GM12874 (cell line): ENCODE results near the gene HOXC11.

Experiments used
- CTCF ChIP-seq: IDR thresholded peaks from 2 replicates; pipeline ENCODE4 v1.5.1; 2011; ENCODE audit warnings: low read depth, mild to moderate bottlenecking, control low read depth, low read length, moderate library complexity; ENCODE audit not compliant: insufficient read depth

HOXC11 gene

GRCh38 chr12:53931844-53932581, 40.9 kb upstream of the HOXC11 start:
- no peak for TF ChIP-seq CTCF

GRCh38 chr12:53932915-53933314, 40.0 kb upstream of the HOXC11 start:
- TF ChIP-seq CTCF: no peak

GRCh38 chr12:53935383-53936341, 37.3 kb upstream of the HOXC11 start:
- no peak for TF ChIP-seq CTCF

GRCh38 chr12:53937099-53937498, 35.8 kb upstream of the HOXC11 start:
- no peak for TF ChIP-seq CTCF

- no peak for TF ChIP-seq CTCF
Measured at GRCh38 chr12:53937596-53938325, 35.2 kb upstream of the HOXC11 start.

- TF ChIP-seq CTCF: no peak
Measured at GRCh38 chr12:53938326-53939140, 34.4 kb upstream of the HOXC11 start, which contains the start of gene HOXC13. TSS of gene HOXC13 (plus strand) at chr12:53938831. CDS start at chr12:53938907, 76 bp downstream.
